NOMO-1 treated with dmso at 0.1 percent for 144 hours (cell line): ENCODE measurements around the gene AIRE.

ENCODE experiments used
- DNase-seq: peaks from one replicate; lab custom pipeline; 2025; ENCODE audit not compliant: unreplicated experiment; lab: John Stamatoyannopoulos, UW

AIRE gene

DNA sequence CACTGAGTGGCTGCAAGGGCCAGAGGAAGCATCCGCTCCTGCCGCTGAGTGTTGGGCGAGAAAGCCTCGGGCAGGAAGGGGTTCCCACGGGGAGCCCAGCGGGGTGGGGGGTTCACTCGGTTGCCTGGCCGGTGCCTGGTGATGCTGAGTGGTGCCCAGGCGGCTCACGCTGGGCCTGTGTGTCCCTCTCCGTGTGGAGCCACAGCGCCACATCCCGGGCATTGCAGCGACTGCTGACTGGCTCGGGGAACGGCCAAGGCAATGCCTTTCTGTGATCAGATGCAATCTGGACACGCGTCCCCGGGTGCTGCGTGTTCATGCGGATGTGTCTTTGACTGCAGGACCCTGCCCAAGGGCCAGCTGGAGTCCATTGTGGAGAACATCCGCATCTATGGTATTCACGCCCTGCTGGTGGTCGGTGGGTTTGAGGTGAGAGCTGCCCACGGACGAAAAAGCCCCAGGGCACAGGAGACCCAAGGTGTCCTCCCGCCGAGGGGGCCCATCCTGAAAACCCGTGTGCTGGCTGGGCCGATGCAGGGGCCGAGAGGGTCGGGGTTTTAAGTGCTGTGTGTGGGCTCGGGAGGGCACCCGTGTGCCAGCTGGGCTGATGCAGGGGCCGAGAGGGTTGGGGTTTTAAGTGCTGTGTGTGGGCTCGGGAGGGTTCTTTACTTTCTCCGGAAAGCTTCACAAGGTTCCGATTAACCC, 37.1 kb downstream of the AIRE start:
- no peak for DNase-seq

DNA sequence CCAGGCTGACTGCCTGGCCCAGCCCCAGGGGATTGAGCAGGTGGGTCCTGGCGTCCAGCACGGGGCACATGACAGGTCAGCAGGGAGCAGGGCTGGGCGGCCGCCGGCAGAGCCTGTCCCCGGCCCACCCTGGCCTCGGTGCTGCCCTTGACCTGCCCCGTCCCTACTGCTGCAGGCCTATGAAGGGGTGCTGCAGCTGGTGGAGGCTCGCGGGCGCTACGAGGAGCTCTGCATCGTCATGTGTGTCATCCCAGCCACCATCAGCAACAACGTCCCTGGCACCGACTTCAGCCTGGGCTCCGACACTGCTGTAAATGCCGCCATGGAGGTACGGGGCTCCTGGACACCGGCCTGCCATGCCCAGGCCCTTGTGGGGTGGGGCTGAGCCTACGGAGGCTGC, 37.9 kb downstream of the AIRE start:
- DNase-seq, result no peak

DNA sequence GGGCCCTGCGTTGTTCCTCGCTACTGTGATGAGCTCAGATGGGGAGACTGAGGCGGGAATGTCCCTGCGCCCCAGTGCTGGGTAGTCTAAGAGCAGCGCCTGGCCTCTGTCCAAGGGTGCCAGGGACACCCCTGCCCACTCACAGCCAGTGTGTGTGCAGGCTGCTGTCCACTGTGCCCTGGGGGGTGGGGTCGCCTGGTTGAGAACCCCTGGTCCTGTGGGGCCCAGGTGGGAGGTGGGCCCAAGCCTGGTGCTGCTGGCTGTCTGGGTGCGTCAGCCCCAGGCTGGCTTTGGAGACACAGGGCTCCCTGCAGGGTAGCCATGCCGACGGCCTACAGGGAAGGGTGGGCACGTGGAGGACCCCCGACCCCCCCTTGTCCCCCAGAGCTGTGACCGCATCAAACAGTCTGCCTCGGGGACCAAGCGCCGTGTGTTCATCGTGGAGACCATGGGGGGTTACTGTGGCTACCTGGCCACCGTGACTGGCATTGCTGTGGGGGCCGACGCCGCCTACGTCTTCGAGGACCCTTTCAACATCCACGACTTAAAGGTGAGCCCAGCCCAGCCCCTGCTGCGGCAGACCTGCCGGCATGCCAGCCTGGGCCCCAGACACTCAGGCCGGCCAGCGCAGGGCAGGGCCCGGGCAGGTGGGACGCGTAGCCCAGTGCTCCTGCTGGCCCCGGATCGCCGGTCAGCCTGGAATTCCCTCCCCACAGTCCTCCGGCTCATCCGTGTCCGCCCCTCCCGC, 38.6 kb downstream of the AIRE start:
- no peak for DNase-seq

DNA sequence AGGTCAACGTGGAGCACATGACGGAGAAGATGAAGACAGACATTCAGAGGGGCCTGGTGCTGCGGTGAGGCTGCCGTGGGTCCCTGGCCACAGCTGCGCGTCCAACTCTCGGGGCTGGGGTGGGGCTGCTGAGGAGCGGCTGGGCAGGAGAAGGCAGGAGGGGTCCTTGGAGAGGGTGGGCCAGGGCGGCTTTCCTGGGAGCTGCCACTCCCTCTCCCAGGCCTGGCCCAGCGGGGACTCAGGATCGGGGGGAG, 39.1 kb downstream of the AIRE start:
- no peak for DNase-seq

DNA sequence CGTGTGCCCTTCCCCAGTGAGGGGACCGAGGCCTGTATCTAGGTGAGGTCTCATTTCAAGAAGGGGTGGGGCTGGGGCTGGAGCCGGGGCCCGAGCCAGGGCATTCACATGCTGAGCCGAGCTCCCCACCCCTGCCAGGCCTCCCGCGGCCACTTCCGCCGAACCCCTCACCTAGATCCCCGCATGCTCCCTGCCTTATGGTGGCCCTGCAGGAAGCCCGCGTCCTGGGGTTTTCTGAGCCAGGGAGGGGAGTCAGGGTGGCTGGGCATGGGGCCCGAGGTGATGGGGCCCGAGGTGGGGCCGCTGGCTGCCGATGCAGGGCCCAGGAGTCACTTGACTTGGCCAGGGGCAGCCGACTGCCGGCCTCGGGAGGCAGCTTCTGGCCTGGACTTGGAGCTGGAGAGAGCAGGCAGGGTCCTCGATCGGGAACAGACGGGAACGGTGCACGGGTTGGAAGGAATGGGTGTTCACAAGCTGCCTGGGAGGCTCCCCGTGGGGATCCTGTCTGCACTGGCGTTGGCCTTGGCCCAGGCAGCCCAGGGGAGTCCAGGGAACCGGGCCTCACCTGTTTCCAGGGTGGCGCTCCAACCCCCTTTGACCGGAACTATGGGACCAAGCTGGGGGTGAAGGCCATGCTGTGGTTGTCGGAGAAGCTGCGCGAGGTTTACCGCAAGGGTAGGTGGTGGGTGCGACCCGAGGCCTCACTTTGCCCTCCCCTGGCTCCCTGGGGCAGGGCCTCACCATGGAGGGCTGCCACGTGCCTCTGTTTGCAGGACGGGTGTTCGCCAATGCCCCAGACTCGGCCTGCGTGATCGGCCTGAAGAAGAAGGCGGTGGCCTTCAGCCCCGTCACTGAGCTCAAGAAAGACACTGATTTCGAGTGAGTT, 40.0 kb downstream of the AIRE start:
- no peak for DNase-seq

DNA sequence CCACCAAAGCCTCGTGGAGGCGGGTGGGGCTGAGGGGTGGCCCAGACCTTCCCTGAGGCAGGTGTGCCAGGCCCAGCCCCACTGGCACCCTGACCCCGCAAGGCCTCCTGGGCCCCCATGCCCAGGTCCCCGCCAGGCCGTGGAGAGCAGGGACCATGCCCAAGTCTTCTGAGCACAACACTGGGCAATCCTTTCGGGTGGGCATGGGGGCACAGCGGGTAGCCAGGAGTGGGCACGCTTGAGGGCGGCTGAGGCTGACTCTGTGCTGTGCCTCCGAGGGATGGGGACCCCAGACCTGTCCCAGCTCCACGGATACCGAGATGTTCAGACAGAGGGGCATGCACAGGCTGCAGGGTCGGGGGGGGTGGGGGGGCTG, 40.6 kb downstream of the AIRE start:
- DNase-seq, result no peak

DNA sequence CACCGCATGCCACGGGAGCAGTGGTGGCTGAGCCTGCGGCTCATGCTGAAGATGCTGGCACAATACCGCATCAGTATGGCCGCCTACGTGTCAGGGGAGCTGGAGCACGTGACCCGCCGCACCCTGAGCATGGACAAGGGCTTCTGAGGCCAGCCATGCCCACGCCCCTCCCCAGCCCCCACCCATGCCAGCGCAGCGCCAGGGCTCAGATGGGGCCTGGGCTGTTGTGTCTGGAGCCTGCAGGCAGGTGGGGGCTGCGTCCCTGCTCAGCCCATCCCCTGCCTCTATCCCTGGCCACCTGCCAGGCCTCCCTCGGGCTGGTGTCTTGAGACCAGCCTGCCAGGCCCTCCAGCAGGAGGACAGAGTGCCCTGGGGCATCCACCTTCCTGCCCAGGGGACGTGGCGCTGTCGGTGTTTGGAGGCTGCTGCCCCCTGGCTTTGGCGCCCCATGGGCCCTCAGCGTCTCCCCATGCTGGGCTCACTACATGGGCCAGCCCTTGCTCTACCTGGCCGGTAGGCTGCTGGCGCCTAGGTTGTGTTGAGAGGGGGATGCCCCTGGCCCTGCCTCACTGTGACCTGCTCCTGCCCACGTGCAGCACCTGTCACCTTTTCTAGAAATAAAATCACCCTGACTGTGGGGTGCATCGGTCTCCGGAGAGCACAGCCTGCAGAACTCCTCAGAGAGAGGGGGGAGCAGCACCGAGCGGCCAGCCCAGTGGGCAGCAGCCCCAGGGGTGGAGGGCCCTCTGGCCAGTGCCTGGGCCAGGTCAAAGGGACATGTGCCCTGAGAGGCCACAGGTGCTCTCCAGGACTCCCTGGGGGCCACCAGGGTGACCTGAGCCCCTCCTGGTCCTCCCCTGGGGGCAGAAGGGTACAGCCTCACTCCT, 41.3 kb downstream of the AIRE start:
- DNase-seq, result no peak

DNA sequence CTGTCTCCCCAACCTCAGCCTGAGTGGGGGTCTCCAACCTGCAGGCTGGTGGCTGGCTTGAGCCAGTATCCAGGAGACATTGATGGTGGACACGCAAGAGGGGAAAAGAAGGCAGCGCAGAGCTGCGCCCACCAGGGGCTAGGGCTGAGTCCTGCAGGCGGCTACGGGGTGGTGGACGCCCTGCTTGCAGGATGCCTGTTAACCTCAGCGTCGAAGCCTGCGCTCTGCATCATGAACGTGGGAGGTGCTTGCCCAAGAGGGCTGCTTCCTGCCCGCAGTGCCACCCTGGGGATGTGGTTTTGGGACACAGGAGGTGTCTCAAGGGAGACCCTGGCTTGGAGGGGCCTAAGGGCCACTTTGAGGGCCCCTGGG, 41.9 kb downstream of the AIRE start:
- DNase-seq, result no peak

DNA sequence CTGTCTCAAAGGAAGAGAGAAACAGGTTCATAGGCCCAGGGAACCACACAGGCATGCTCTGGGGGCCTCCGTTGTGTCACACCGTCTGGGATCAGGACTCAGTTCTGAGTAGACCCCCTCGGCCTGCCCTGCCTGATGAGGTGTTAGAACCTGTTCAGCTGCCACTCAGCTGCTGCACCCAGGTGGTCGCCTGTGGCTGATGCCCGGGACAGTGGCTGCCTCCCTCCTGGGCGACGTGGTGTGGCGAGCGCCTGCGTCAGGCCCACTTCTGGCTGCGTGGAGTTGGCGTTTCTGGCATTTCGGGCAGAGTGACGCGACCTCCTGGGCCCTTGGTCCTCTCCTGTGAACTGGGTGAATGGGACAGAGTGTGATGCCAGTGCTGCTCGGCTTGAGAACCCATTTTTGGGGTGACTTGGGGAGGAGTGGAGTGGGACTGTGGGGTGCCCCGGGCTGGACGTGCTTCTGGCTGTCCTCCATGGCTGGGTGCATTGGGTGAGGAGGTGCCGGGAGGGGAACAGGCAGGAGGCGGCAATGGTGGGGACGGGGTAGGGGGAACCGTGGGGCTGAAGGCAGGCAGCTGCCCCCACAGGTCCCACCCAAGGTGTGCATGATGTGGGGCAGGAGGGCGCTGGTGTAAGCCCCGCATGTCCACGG, 42.7 kb downstream of the AIRE start:
- DNase-seq, result no peak

DNA sequence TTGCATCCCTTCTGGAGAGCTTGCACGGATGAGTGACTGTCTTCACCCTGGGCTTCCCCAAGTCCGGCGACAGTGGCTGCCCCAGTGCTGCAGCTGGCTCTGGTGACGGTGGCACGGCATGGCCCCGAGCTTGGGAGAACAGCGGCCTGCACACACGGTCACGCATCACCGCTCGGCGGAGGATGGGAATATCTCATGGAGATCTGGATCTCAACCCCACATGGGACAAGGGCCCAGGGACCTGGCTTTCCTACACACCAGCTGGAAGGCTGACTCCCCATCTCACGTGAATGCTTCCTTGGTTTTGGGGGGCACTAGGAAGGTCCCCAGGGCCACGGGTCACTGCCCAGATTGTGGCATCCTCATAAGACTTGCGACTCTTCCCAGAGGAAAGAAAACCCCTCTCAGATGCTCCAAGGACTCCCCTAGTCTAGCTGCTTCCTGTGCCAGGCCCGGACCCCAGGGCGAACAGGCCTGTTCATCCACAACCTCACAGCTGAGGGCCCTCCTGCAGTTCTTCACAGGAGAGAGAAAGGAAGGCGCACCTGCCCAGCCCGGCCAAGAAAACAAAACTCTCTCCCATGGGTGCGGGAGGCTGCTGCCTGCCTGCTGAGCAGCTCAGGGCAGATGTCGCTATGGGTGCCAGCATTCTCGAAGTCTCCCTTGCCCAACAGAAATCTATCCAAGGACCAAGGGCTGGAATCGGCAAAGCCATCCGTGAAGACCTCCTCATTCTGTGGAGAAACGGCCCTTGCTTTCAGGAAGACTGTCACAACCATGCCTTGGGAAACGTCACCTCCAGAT, 43.6 kb downstream of the AIRE start:
- no peak for DNase-seq

DNA sequence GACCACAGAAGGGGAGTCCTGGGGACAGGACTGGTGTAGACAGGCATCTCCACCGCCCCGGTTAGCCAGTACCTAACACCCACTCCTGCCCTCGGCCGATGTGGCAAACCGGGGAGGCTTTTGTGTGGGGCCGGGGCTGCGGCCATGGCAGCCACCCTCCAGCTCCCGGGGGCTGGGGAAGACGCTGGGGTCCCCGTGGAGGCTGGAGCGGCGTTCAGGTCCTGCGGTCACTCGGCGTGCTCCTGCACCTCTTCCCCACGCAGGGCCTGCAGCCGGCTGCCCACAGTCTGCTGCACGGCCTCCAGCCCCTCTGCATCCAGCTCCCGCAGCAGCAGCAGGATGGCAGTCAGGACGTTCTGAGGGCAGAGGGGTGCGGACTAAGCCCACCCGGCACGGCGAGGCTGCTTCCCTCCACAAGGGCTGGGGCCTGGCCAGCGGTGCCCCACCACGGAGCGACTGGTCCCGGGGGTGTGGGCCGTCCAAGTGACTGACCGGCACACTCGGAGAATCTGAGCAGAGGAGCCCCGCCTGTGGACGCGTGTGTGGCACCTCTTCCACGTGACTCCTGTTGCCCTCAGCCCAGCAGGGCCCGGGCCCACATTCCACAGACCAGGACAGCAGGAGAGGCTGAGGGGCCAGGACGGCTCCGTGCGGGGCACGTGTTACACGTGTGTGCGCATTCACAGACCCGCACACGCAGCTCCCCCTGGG, 44.5 kb downstream of the AIRE start:
- DNase-seq, result no peak

DNA sequence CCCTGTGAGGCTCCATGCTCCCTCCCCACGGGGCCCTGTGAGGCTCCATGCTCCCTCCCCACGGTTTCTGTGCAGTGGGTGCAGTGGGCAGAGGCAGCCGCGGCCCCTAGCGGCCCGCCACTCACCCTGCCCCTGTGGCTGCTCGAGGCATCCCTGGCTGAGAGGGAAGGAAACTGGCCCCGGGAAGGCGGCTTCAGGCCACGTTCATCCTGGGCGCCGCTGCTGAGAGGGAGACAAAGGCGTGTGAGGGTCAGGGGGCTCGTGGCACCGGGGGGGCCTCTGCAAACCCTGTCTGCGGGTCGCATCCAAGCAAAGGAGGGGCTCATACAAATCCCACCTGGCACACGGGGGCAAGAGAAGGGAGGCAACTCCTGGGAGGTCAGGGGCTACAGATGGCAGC, 45.0 kb downstream of the AIRE start:
- DNase-seq, result no peak

DNA sequence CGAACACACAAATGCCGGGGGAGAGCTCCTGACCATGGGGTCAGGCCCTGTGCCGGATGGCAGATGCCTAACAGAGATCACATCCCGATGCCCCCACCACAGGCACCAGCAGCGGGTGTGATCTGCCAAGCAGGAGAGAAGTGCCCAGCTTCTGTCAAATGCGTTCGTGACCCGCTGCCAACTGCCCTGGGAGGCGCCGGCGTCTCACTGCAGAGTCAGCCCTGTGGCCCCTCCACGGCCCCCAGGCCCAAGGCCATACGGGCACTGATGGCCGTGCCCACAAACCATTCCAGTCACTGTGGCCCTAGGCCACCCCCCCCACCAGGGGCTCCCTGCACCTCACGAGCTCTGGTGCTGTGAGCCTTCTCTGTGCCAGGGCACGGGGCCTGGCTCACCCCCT, 45.5 kb downstream of the AIRE start:
- no peak for DNase-seq

DNA sequence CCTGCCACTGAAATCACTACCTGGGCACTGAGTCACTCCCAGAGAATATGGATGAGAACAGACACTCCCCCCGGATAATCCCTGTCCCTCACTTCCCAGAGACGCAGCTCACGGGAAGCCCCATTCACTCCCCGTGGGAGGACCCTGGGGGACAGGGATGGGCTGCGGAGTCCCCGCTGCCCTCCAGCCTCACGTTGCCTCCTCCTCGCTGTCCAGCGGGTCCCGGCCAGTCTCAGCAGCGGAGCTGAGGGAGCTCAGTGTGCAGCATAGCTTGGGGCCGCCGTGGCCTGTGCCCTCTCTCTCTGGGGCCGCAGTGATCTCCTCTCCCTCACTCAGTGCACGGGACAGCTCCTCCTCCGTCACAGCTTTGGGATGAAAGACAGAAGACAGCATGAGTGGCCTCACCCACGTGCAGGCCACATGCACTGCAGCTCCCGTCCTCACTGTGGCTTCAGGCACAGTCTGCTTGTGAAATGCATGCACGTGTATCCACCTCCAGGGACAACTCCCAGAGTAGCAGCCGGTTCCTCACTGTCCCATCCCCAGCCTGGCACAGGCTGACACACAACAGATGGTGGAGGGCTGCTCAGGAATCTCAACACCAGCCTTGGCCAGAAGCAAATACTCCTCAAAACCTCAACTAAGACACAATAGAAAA, 46.1 kb downstream of the AIRE start:
- DNase-seq, result no peak

DNA sequence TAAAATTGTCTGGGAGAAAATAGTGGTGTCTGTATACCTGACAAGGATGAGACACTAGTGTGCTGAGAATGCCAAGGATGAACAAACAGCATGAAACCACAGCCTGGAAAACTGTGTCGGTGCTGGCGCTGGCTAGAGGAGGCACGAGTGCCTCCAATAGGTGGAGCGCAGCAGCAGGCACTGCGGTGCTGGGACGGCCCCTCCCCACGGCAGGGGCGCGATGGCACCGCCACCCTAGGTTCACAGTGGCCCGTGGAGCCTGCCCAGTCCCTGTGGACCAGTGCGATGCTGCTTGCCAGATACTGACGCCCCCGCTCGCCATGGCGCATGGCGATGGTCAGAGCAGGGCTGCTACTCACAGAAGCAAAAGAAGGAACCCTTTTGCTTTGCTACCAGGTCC, 46.7 kb downstream of the AIRE start:
- no peak for DNase-seq

DNA sequence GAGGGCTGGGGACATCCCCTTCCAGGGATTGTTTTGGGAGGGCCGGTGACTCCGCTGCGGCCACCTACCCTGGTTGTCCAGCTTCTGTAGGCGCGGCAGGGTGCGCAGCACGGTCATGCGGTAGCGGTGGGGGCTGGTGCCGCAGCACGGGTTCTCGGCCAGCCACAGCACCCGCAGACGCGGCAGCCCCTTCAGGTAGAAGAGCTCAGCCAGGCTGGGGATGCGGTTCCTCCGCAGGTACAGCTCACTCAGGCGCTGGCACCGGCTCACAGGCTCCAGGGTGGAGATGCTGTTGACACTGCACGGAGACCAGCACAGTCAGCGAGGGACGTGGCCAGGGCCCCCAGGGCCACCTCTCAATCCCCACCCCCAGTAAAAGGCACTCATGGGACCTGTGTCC, 47.3 kb downstream of the AIRE start:
- DNase-seq, result no peak

DNA sequence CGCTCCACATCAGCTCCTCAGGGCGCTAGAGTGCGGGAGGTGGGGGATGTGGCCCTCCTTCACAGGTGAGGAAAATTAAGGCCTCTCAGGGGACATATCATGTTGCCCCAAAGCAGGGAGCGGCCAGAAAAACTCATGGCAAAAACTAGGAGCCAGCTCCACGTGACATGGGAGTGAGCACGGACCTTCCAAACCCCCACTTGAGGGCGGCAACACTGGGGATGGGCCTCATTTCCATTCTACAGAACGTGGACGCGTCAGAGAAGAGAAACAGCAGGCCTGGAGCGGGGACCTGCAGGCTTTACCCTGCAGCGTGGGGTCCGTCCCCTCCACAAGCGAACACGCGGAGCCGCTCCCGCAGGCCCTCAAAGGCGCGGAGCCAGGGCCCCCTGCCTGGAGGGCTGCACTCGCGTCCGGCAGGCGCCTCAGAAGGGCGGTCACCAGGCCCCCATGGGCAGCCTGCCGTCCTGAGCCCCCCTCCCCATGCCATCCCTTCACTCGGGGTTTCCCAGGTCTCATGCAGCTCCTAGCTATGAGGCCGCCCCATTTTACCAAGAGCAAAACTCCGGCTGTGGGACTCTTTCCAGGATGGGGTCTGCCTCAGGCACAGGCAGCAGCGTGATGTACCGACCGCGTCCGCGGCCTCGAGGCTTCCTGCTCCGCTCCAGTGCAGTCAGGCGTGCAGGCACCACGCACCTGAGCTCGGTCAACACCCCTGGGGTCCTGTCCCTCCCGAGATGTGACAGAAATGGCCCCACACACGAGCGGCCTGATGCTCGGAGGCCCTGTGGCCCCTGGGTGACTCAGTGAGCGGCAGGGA, 48.0 kb downstream of the AIRE start:
- no peak for DNase-seq
